Astrocyte (in vitro differentiated cells and primary cell): ENCODE data around the gene NOL11. TPM values are rescaled to one million over a fixed set of nuclear protein-coding genes. Genes with fewer than 3 reads are reported as not detected.

Experiments used
- DNase-seq: peaks from one replicate; pipeline ENCODE4 v3.0.0-alpha.2; 2010; ENCODE audit warnings: low read depth
- FAIRE-seq: peaks from 2 replicates; lab custom pipeline; 2011; peaks lifted over from hg19 to GRCh38; lab: Jason Lieb, UNC
- H2AFZ ChIP-seq: 2 replicates; pipeline ENCODE4 v1.6.0; 2012; ENCODE audit warnings: low read depth, low read length, inconsistent platforms
- H3K27ac ChIP-seq: 2 replicates; pipeline ENCODE4 v1.5.1; 2011; ENCODE audit warnings: low read depth, low read length, inconsistent platforms
- H3K27me3 ChIP-seq: 2 replicates; pipeline ENCODE4 v1.6.0; 2011; ENCODE audit warnings: low read length, inconsistent platforms; ENCODE audit not compliant: insufficient read depth
- H3K36me3 ChIP-seq: 2 replicates; pipeline ENCODE4 v1.5.1; 2011; ENCODE audit warnings: low read length, inconsistent platforms; ENCODE audit not compliant: insufficient read depth
- H3K4me1 ChIP-seq: 2 replicates; pipeline ENCODE4 v1.5.1; 2011; ENCODE audit warnings: low read length, inconsistent platforms; ENCODE audit not compliant: insufficient read depth
- H3K4me2 ChIP-seq: 2 replicates; pipeline ENCODE4 v1.6.0; 2012; ENCODE audit warnings: low read length, inconsistent platforms
- H3K4me3 ChIP-seq: 2 replicates; pipeline ENCODE4 v1.5.1; 2011; ENCODE audit warnings: low read depth, mild to moderate bottlenecking, low read length, inconsistent platforms; ENCODE audit not compliant: insufficient read depth
- H3K79me2 ChIP-seq: 2 replicates; pipeline ENCODE4 v1.6.0; 2012; ENCODE audit warnings: mild to moderate bottlenecking, low read length, inconsistent platforms; ENCODE audit not compliant: insufficient read depth
- H3K9ac ChIP-seq: 2 replicates; pipeline ENCODE4 v1.6.0; 2012; ENCODE audit warnings: mild to moderate bottlenecking, low read length, inconsistent platforms
- H3K9me3 ChIP-seq: 2 replicates; pipeline ENCODE4 v1.5.1; 2012; ENCODE audit warnings: low read depth, mild to moderate bottlenecking, low read length, inconsistent platforms; ENCODE audit not compliant: insufficient read depth
- H4K20me1 ChIP-seq: 2 replicates; pipeline ENCODE4 v1.6.0; 2012; ENCODE audit warnings: low read length, inconsistent platforms; ENCODE audit not compliant: insufficient read depth
- H3K27ac Mint-ChIP-seq: one replicate; pipeline ENCODE4 v1.8.0; 2021; ENCODE audit warnings: mild to moderate bottlenecking, mixed read lengths; ENCODE audit not compliant: unreplicated experiment
- H3K27me3 Mint-ChIP-seq: one replicate; pipeline ENCODE4 v1.8.0; 2021; ENCODE audit warnings: low read depth, mixed read lengths; ENCODE audit not compliant: unreplicated experiment
- H3K36me3 Mint-ChIP-seq: one replicate; pipeline ENCODE4 v1.8.0; 2021; ENCODE audit warnings: low read depth, mixed read lengths; ENCODE audit not compliant: unreplicated experiment
- H3K4me1 Mint-ChIP-seq: one replicate; pipeline ENCODE4 v1.8.0; 2021; ENCODE audit warnings: low read depth, mixed read lengths; ENCODE audit not compliant: unreplicated experiment
- H3K4me3 Mint-ChIP-seq: one replicate; pipeline ENCODE4 v1.8.0; 2021; ENCODE audit warnings: mild to moderate bottlenecking, moderate library complexity, mixed read lengths; ENCODE audit not compliant: unreplicated experiment
- H3K9me3 Mint-ChIP-seq: one replicate; pipeline ENCODE4 v1.8.0; 2021; ENCODE audit warnings: mild to moderate bottlenecking, mixed read lengths; ENCODE audit not compliant: unreplicated experiment
- CTCF ChIP-seq: IDR thresholded peaks from 2 replicates; pipeline ENCODE4 v1.5.1; 2011; ENCODE audit warnings: low read depth, mild to moderate bottlenecking, inconsistent platforms, low read length, moderate library complexity; ENCODE audit not compliant: insufficient read depth
- EZH2 ChIP-seq: IDR thresholded peaks from 2 replicates; pipeline ENCODE4 v1.6.1; 2012; ENCODE audit warnings: mild to moderate bottlenecking, low read length, inconsistent platforms; ENCODE audit not compliant: insufficient read depth
- total RNA-seq: library from RNA; stranded (reverse); gene quantifications from 2 replicates; pipeline ENCODE4 v1.2.1, GENCODE V29; 2021

Gene NOL11
- total RNA-seq, 1 donor from 2014 or later: 30.3 TPM

- H3K9me3 ChIP-seq: no peaks in the 10 kb centered on the region
- H3K27ac ChIP-seq: no peak overlapping the region
- no peak overlapping the region for H3K9ac ChIP-seq
- H3K9me3 Mint-ChIP-seq: no peaks in the 10 kb centered on the region
- FAIRE-seq: no peak
- DNase-seq: no peak
- no peaks in the 10 kb centered on the region for H3K4me1 ChIP-seq
- H3K4me3 Mint-ChIP-seq: no peak overlapping the region
- no peak overlapping the region for H3K4me2 ChIP-seq
- H3K4me1 Mint-ChIP-seq: no peaks in the 10 kb centered on the region
- H2AFZ ChIP-seq: no peak overlapping the region
- H3K27me3 ChIP-seq: peaks cover 2% of the 10 kb centered on the region
- TF ChIP-seq EZH2: no peak
- no peak for TF ChIP-seq CTCF
- no peaks in the 10 kb centered on the region for H3K36me3 ChIP-seq
- no peak overlapping the region for H3K4me3 ChIP-seq
- H3K27ac Mint-ChIP-seq: no peak overlapping the region
- H3K27me3 Mint-ChIP-seq: peaks cover 7% of the 10 kb centered on the region
- no peaks in the 10 kb centered on the region for H4K20me1 ChIP-seq
- H3K79me2 ChIP-seq: no peaks in the 10 kb centered on the region
- no peaks in the 10 kb centered on the region for H3K36me3 Mint-ChIP-seq
Measured at GRCh38 chr17:67770539-67770938, 52.8 kb downstream of the NOL11 start.

- Histone ChIP-seq H3K27ac (no peak overlapping the region), H3K4me3 (no peak overlapping the region), H3K4me2 (no peak overlapping the region), H3K9ac (no peak overlapping the region), H3K4me1 (no peaks in the 10 kb centered on the region), H3K27me3 (peaks cover 2% of the 10 kb centered on the region), H2AFZ (no peak overlapping the region), H3K79me2 (no peaks in the 10 kb centered on the region), H3K36me3 (no peaks in the 10 kb centered on the region), H3K9me3 (no peaks in the 10 kb centered on the region), H4K20me1 (no peaks in the 10 kb centered on the region)
- H3K4me3 Mint-ChIP-seq: no peak overlapping the region
- H3K27me3 Mint-ChIP-seq: peaks cover 7% of the 10 kb centered on the region
- no peaks in the 10 kb centered on the region for H3K4me1 Mint-ChIP-seq
- no peaks in the 10 kb centered on the region for H3K9me3 Mint-ChIP-seq
- TF ChIP-seq CTCF (no peak), EZH2 (no peak)
- DNase-seq (no peak), FAIRE-seq (no peak)
- no peaks in the 10 kb centered on the region for H3K36me3 Mint-ChIP-seq
- no peak overlapping the region for H3K27ac Mint-ChIP-seq
Measured at GRCh38 chr17:67772679-67773078, 54.9 kb downstream of the NOL11 start.

GRCh38 chr17:67773246-67773645 is 55.5 kb downstream of the NOL11 start:
- Histone ChIP-seq H3K27me3 (peaks cover 2% of the 10 kb centered on the region), H3K4me3 (no peak overlapping the region), H2AFZ (no peak overlapping the region), H3K36me3 (no peaks in the 10 kb centered on the region), H3K9ac (no peak overlapping the region), H3K9me3 (no peaks in the 10 kb centered on the region), H3K27ac (no peak overlapping the region), H3K4me1 (no peaks in the 10 kb centered on the region), H3K79me2 (no peaks in the 10 kb centered on the region), H3K4me2 (no peak overlapping the region), H4K20me1 (no peaks in the 10 kb centered on the region)
- no peak for FAIRE-seq
- no peak overlapping the region for H3K27ac Mint-ChIP-seq
- peaks cover 7% of the 10 kb centered on the region for H3K27me3 Mint-ChIP-seq
- no peak for TF ChIP-seq CTCF
- TF ChIP-seq EZH2: no peak
- peak overlapping the region; percentile 24 for H3K4me3 Mint-ChIP-seq
- H3K4me1 Mint-ChIP-seq: no peaks in the 10 kb centered on the region
- no peaks in the 10 kb centered on the region for H3K36me3 Mint-ChIP-seq
- no peaks in the 10 kb centered on the region for H3K9me3 Mint-ChIP-seq
- no peak for DNase-seq
